Left ventricle myocardium inferior (tissue), 1 donor: Measurements from ENCODE around the gene SPANXB1. TPM values are rescaled to one million over a fixed set of nuclear protein-coding genes. Genes with fewer than 3 reads are reported as not detected.
"Not testable (repeated sequence)": the region's sequence is repeated elsewhere in the genome, so short reads cannot be mapped to it uniquely, and the experiment has no call there.

ENCODE experiments used
- DNase-seq: peaks from one replicate; pipeline ENCODE4 v3.0.0-alpha.2; 2020
- H3K27ac ChIP-seq: fragments of 200-600 bp; replicated peaks from 2 replicates; pipeline ENCODE4 v1.8.0; 2021
- H3K27me3 ChIP-seq: fragments of 200-600 bp; 2 replicates; pipeline ENCODE4 v1.8.0; 2021; ENCODE audit warnings: low read depth
- H3K36me3 ChIP-seq: fragments of 200-600 bp; 2 replicates; pipeline ENCODE4 v1.8.0; 2021
- H3K4me1 ChIP-seq: fragments of 200-600 bp; 2 replicates; pipeline ENCODE4 v1.8.0; 2021
- H3K4me3 ChIP-seq: fragments of 200-600 bp; 2 replicates; pipeline ENCODE4 v1.8.0; 2021; ENCODE audit warnings: mild to moderate bottlenecking, moderate library complexity
- H3K9me3 ChIP-seq: fragments of 200-600 bp; replicated peaks from 2 replicates; pipeline ENCODE4 v1.8.0; 2021
- intact Hi-C: fragments of 100-400 bp; cut with micrococcal nuclease; formaldehyde crosslinking; loops from one replicate; pipeline ENCODE4 v1.11.0; 2022
- long read RNA-seq: library from polyadenylated mRNA; unstranded; transcript quantifications from one replicate; pipeline ENCODE4 v2.0.0, GENCODE V29; 2021
- total RNA-seq: library from RNA; stranded (reverse); fragmentation: NEBNext Ultra II Directional; extraction: Animal tissue kit (Norgen Biotek cat#: 25700); gene quantifications from one replicate; pipeline ENCODE4 v1.2.1, GENCODE V29; 2021
- TF ChIP-seq, protein P1 (sequence below): fragments of 200-600 bp; IDR thresholded peaks from 2 replicates; pipeline ENCODE4 v1.8.0; 2021; ENCODE audit warnings: antibody characterized with exemption, mild to moderate bottlenecking, borderline replicate concordance
- donor health status: DM: no; HTN: yes; CAD: no; lungs with severe emphysema.

The SPANXB1 gene, protein sequence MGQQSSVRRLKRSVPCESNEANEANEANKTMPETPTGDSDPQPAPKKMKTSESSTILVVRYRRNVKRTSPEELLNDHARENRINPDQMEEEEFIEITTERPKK
- total RNA-seq, result not detected
- long read RNA-seq, result 0 reads

GRCh38 chrX:141002568-141002967 is at the start of gene SPANXB1:
TSS of gene SPANXB1 (plus strand) at chrX:141002594. CDS start at chrX:141002694, 100 bp downstream.
- H3K4me3 ChIP-seq, H3K27ac ChIP-seq, H3K9me3 ChIP-seq, H3K4me1 ChIP-seq, DNase-seq, H3K27me3 ChIP-seq, H3K36me3 ChIP-seq, intact Hi-C loops: not testable (repeated sequence)

DNA sequence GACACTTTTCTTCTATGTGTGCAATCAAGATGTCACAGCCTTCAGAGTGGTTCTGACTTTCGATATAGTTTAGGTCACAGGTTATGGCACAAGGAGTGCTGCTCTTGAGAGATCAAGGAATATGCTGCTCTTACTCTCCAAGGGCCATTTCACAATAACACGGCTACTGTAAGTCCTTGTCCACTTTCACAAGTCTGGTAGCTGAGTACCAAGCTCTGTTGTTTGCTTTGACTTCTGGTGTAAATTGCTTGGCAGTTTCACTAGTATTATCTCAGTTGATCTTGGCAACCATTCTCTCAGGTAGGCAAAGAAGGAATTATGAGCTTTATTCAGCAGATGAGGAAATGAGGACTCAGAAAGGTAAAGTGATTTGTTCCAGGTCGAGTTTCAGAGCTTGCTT is 35.4 kb upstream of the SPANXB1 start:
- intact Hi-C loops, result no loop called here

GRCh38 chrX:140971099-140971795 is 31.1 kb upstream of the SPANXB1 start:
- H3K4me1 ChIP-seq, result no peaks in the 10 kb centered on the region
- TF ChIP-seq, protein P1, sequence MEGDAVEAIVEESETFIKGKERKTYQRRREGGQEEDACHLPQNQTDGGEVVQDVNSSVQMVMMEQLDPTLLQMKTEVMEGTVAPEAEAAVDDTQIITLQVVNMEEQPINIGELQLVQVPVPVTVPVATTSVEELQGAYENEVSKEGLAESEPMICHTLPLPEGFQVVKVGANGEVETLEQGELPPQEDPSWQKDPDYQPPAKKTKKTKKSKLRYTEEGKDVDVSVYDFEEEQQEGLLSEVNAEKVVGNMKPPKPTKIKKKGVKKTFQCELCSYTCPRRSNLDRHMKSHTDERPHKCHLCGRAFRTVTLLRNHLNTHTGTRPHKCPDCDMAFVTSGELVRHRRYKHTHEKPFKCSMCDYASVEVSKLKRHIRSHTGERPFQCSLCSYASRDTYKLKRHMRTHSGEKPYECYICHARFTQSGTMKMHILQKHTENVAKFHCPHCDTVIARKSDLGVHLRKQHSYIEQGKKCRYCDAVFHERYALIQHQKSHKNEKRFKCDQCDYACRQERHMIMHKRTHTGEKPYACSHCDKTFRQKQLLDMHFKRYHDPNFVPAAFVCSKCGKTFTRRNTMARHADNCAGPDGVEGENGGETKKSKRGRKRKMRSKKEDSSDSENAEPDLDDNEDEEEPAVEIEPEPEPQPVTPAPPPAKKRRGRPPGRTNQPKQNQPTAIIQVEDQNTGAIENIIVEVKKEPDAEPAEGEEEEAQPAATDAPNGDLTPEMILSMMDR, result no peak
- no peaks in the 10 kb centered on the region for H3K36me3 ChIP-seq
- DNase-seq, result no peak
- no peaks in the 10 kb centered on the region for H3K27me3 ChIP-seq
- no peak overlapping the region for H3K4me3 ChIP-seq
- no peaks in the 10 kb centered on the region for H3K9me3 ChIP-seq
- H3K27ac ChIP-seq, result no peak overlapping the region
- intact Hi-C loops, result no loop called here

More for the DNA sequence above, 35.4 kb upstream of the SPANXB1 start:
- Histone ChIP-seq H3K4me3 (no peak overlapping the region), H3K27ac (no peak overlapping the region), H3K36me3 (no peaks in the 10 kb centered on the region), H3K4me1 (no peaks in the 10 kb centered on the region), H3K27me3 (no peaks in the 10 kb centered on the region), H3K9me3 (no peaks in the 10 kb centered on the region)
- TF ChIP-seq, protein P1, result no peak
- no peak for DNase-seq

GRCh38 chrX:140975472-140975871 is 26.9 kb upstream of the SPANXB1 start:
- H3K27ac ChIP-seq, result no peak overlapping the region
- no peak overlapping the region for H3K4me3 ChIP-seq
- no peaks in the 10 kb centered on the region for H3K36me3 ChIP-seq
- intact Hi-C loops, result no loop called here
- H3K27me3 ChIP-seq, result no peaks in the 10 kb centered on the region
- no peaks in the 10 kb centered on the region for H3K9me3 ChIP-seq
- H3K4me1 ChIP-seq, result no peaks in the 10 kb centered on the region
- no peak for DNase-seq
- TF ChIP-seq, protein P1, result no peak

- intact Hi-C loops, result no loop called here
- TF ChIP-seq, protein P1, result no peak
- no peak overlapping the region for H3K27ac ChIP-seq
- H3K9me3 ChIP-seq, result no peaks in the 10 kb centered on the region
- H3K4me1 ChIP-seq, result no peaks in the 10 kb centered on the region
- H3K36me3 ChIP-seq, result no peaks in the 10 kb centered on the region
- H3K4me3 ChIP-seq, result no peak overlapping the region
- no peaks in the 10 kb centered on the region for H3K27me3 ChIP-seq
- DNase-seq, result no peak
Observed at GRCh38 chrX:140980271-140980670, 22.1 kb upstream of the SPANXB1 start.

GRCh38 chrX:140983730-140984129 is 18.7 kb upstream of the SPANXB1 start:
- Histone ChIP-seq H3K4me1 (no peaks in the 10 kb centered on the region), H3K9me3 (no peaks in the 10 kb centered on the region), H3K27ac (no peak overlapping the region), H3K4me3 (no peak overlapping the region), H3K27me3 (no peaks in the 10 kb centered on the region), H3K36me3 (no peaks in the 10 kb centered on the region)
- TF ChIP-seq, protein P1, result no peak
- intact Hi-C loops, result no loop called here
- DNase-seq, result no peak

GRCh38 chrX:141005243-141005642 is 2.8 kb downstream of the SPANXB1 start:
- intact Hi-C loops, H3K27ac ChIP-seq, H3K36me3 ChIP-seq, H3K4me3 ChIP-seq, H3K9me3 ChIP-seq, DNase-seq, H3K4me1 ChIP-seq, H3K27me3 ChIP-seq: not testable (repeated sequence)

GRCh38 chrX:141044246-141044645 is 41.9 kb downstream of the SPANXB1 start:
- H3K27me3 ChIP-seq, H3K4me1 ChIP-seq, H3K36me3 ChIP-seq, H3K9me3 ChIP-seq, DNase-seq, H3K27ac ChIP-seq, intact Hi-C loops, H3K4me3 ChIP-seq: not testable (repeated sequence)

- H3K9me3 ChIP-seq, H3K27me3 ChIP-seq, H3K4me1 ChIP-seq, intact Hi-C loops, H3K27ac ChIP-seq, DNase-seq, H3K4me3 ChIP-seq, H3K36me3 ChIP-seq: not testable (repeated sequence)
Observed at GRCh38 chrX:141049878-141050277, 47.5 kb downstream of the SPANXB1 start.
